HL-60/S4 treated with phorbol 12-myristate 13-acetate at 8.2 ng/mL for 4 days and 3 days (cell line): Measurements from ENCODE around the gene RUNX3.
"Not testable (repeated sequence)": the region's sequence is repeated elsewhere in the genome, so short reads cannot be mapped to it uniquely, and the experiment has no call there.

Experiments used
- in situ Hi-C: fragments of 300-500 bp; cut with MboI; formaldehyde crosslinking; loops from 2 replicates; pipeline ENCODE4 v1.15.0; 2022; ENCODE audit warnings: low sequenced_read_pairs

The RUNX3 gene

DNA sequence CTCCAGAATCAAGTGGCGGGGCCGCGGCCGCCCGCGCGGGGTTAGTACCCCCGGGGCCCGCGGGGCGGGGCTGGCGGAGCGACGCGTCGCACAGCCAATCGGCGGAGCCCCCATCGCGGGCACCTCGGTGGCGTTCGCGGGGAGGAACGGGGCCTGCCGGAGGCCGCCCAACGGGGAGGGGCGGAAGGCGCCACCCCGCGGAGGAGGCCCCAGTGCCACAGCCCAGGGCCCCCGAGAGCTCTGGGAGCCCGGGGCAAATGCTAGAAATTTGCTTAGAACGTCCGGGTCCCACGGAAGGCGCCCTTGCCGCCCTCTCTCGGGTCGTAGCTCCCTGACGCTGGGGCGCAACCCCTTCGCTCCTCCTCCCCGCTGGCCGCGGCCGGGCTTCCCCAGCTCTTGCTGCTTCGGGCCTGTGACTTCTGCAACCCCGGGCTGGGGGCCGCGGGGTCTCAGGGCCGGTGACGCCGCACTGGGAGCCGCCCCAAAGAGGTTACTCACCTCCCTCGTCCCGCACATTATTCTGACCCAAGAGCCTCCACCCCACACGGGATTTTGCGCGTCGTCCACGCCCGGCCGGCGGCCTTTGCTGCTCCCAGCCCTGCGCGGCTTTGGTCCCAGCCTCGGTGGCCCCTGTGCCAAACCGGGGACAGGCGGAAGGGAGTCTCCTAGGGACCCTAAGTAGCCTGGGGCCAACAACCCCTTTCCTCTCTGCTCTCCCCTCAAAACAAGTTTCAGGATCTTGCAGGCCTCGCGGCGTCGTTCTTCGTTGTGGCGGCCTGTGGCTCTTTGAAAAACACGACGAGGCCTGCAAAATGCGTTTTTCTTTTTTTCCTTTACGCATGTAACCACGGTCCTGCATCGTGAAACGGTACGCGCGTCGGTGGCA is at the start of gene RUNX3:
Gene RUNX3 (minus strand): TSS at position 17 of the 886 bp plus-strand sequence. CDS start 408 bp downstream, outside the sequence.
- in situ Hi-C loops: no loop called here

- in situ Hi-C loops: not testable (repeated sequence)
Observed at GRCh38 chr1:24979232-24979631, 49.2 kb upstream of the RUNX3 start.

DNA sequence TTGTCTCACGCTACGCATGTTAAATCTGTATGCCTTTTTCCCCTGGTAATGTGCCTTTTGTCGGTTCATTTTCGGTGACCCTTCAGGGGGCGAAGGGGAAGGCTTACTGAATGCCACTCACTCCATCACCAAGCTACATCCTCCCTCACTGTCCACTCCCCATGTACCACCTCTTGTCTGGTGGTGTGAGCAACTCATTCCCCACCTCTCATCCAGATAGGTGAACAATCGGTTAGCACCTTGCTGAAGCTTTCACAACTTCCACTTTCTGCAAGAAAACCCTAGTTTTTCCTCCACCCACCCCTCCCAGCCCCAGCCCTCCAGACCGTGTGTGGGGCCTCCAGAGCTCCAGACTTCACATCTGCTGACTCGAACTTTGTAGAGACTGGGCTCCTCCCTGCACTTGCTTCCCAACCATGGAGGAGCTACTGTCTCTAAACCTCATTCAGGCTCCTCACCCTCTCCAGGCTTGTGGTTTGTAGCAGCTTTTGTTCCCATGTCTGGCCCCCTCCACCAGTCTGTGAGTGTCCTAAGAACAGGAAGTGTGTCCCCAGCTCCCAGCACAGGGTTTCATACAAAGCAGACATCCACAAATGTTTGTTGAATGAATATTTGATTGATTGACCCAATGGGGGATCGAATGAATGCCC is 48.4 kb upstream of the RUNX3 start:
- in situ Hi-C loops: no loop called here

GRCh38 chr1:24975391-24975790 is 45.3 kb upstream of the RUNX3 start:
- in situ Hi-C loops: no loop called here

- in situ Hi-C loops: no loop called here
Observed at GRCh38 chr1:24973315-24973714, 43.2 kb upstream of the RUNX3 start.

DNA sequence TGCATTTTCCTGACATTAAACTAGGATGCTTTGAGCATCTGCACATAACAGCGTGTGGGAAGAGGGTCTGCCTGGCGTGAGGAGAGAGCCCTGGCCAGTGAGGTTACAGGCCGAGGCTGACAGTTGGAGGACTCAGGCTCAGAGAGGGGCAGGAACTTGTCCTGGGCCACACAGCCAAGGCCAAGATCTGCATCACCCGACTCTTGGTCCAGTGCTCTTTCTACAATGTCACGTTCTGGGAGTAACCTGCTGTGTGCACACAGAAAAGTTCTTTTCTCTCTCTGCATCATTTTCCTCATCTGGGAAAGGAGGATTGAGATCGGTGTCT is 42.8 kb upstream of the RUNX3 start:
- in situ Hi-C loops: no loop called here

DNA sequence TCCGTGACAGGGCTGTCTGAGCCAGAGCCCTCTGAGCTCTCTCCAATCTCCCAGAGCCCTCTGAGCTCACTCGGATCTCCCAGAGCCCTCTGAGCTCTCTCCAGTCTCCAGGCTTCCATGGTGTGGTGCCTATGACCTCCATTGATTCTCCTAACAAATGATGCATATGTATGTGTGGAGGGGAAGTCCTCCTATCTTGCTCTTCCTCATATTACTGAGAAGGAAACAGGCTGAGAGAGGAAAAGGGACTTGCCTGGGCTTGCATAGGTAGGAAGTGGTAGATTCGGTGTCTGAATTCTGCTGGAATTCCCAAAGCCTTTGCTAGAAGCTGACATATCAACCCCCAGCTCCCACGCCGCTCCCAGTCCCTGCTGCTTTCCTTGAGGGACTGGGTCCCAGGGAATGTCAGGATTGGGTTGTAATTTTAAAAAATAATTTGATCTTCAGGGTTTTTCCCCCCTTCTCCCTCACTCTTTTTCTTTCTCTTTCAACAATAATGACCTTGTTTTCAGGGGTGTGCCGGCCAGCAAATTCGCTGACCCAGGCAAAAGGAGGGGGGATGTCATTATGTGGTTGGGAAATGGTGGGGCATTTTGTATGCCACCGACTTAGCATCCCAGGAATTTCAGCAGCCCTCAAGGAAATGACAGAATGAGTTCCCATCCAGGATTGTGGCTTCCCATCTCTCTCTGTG is 42.3 kb upstream of the RUNX3 start:
- in situ Hi-C loops: no loop called here

DNA sequence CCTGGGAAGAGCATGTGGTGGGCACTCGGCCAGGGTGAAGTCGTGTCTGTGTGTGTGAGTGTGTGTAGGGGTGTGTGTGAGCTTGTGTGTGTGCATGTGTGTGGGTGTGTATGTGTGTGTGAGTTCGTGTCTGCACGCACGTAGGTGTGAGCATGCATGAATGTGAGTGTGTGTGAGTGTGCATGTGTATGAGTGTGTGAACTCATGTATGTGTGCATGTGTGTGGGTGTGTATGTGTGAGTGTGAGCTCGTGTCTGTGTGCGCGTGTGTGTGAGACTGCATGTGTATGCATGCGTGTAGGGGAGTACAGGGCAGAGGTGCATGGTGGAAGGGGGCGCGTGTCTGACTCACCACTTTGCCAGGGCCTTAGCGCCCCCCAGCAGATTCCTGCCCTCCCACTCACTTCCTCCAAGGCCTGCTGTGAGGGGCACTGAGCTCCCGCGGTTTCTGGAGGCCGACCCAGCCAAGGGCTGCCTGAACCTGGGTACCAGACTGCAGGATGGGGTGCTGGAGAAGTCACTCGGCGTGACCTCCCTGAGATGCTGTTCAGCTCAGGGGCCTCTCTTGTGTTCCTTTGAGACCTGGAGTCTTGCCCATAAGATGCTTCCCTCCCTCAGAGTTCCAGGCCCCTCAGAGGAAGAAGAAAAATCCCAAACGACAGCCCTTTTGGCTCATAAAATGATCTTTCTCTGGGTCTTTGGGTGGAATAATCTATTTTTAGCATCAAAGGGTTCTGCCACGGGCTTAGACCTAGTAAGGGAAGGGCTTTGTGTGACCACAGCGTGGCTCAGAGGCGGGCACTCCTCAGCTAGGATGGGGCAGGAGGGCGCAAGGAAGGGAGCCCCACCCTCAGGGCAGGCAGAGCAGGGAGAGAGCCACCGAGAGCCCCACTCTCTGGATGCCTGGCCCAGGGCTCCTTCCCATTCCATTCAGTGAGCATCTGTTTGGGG is 41.1 kb upstream of the RUNX3 start:
- in situ Hi-C loops: no loop called here

DNA sequence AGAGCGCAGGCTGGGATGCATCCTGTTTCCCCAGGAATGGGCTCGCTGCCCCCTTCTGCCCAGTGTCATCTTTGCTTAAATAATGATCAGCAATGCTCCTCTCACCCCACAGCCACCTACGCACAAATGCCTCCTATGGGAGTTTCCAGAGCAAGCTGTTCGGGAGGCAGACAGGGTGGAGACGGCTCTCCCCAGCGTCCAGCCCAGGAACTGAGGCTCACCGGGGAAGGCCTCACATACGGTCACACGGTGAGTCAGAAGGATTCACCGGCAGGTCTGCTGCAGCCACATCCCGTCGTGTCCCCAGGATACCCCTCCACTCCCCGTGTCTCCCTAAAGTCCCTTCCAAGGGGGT is 40.3 kb upstream of the RUNX3 start:
- in situ Hi-C loops: no loop called here

- in situ Hi-C loops: no loop called here
Observed at GRCh38 chr1:24969596-24970398, 39.7 kb upstream of the RUNX3 start.

DNA sequence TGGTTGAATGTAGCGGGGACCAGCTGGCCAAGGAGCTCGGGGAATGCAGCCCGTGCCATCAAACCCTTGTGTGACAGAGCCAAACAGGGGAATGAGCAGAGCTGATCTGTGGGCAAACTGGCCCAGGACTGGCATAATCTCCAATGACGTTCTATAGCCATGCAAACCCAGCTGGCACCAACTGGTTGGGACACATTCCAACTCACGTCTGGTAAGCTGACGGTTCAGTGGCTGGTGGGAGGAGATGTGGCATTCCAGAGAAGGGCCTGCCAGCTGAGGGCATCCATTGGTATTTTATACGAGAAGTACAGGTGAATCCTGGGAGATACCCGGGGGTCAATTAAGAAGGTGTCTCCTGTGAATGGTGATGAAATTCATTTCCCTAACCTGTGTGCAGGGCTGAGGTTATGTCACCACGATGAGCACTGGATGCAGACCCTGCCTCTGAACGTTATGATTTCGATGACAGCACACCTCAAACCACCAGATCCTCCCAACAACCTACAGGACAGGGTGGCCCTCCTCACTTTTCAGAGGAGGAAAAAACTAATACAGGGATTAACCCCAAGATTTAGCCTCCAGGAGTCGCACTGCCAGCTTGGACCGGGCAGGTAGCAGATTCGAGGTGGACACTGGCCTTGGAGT is 39.0 kb upstream of the RUNX3 start:
- in situ Hi-C loops: no loop called here

GRCh38 chr1:24967962-24968361 is 37.9 kb upstream of the RUNX3 start:
- in situ Hi-C loops: no loop called here

DNA sequence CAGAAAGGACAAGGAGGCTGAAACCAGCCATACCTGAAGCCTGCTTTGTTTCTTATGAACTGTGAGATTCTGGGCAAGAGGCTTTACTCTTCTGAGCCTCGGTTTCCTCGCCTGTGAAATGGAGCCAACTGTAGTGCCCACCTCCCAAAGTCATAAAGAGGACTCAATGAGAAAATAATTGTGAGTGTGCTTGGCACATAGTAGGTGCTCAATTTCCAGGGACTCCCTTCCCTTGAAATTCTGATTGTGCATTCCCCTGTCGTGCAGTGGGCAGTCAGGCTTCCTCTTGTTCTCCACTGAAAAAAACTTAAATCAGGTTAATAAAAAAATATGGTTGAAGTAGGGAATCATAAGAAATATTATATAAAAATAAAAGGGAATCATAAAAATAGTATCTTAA is 37.5 kb upstream of the RUNX3 start:
- in situ Hi-C loops: no loop called here

DNA sequence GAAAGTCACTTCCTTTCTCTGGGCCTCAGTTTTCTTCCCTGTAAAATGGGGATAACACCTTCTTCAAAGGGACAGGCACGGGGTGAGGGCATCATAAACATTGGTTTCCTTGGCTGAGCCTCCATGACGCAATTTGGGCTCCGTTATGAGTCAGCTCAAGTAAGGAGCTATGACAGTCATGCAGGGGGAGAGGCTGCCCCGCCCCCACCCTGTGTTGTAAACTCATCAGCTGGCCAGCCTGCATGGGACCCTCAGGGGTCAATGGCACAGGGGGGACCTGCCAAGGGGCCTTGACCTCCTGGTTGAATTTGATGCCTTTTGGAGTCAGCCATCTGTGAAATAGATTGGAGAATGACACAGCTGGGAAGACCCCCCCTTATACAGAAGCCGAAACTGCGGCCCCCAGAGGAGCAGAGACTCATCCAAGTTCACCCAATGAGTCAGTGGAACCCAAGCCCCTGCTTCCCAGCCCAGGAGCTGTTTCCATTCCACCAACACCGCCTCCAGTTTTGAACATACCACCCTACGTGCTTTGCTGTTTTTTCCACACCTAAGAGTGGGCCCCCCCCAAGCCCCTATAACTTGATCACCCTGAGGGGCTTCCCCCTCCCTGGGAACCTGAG is 36.8 kb upstream of the RUNX3 start:
- in situ Hi-C loops: no loop called here

- in situ Hi-C loops: no loop called here
Observed at GRCh38 chr1:24966121-24966723, 36.1 kb upstream of the RUNX3 start.

GRCh38 chr1:24965571-24965930 is 35.5 kb upstream of the RUNX3 start:
- in situ Hi-C loops: no loop called here

- in situ Hi-C loops: no loop called here
Observed at GRCh38 chr1:24964811-24965570, 34.9 kb upstream of the RUNX3 start.
